GM19397 (cell line): ENCODE data around the gene ZFX.
"Not testable (repeated sequence)": the region's sequence is repeated elsewhere in the genome, so short reads cannot be mapped to it uniquely, and the experiment has no call there.

Experiments
- ATAC-seq: cut with Tn5 transposase; IDR thresholded peaks from one replicate; pipeline ENCODE4 v1.9.1; 2021; ENCODE audit warnings: mild to moderate bottlenecking, moderate library complexity; ENCODE audit not compliant: unreplicated experiment

ZFX gene

GRCh38 chrX:24151513-24151912, 2.0 kb downstream of the ZFX start:
- no peak for ATAC-seq

GRCh38 chrX:24153178-24153795, 3.8 kb downstream of the ZFX start:
- no peak for ATAC-seq

GRCh38 chrX:24153796-24154189, 4.3 kb downstream of the ZFX start:
- no peak for ATAC-seq

GRCh38 chrX:24154490-24155034, 5.0 kb downstream of the ZFX start:
- no peak for ATAC-seq

- ATAC-seq, result not testable (repeated sequence)
These were observed 6.2 kb downstream of the ZFX start for GRCh38 chrX:24155747-24156146.

- no peak for ATAC-seq
These were observed 6.6 kb downstream of the ZFX start for GRCh38 chrX:24156177-24156576.

GRCh38 chrX:24158881-24159280, 9.4 kb downstream of the ZFX start:
- no peak for ATAC-seq

GRCh38 chrX:24166078-24166477, 16.5 kb downstream of the ZFX start:
- ATAC-seq, result no peak

GRCh38 chrX:24167719-24168472, 18.4 kb downstream of the ZFX start:
- no peak for ATAC-seq

- ATAC-seq, result peak; percentile 54
These were observed 19.3 kb downstream of the ZFX start for GRCh38 chrX:24168807-24169206.

GRCh38 chrX:24169211-24169610, 19.7 kb downstream of the ZFX start:
- peak; percentile 45 for ATAC-seq

GRCh38 chrX:24173115-24173847, 23.8 kb downstream of the ZFX start:
- ATAC-seq, result no peak

- ATAC-seq, result no peak
These were observed 25.7 kb downstream of the ZFX start for GRCh38 chrX:24175276-24175675.

GRCh38 chrX:24178441-24178840, 28.9 kb downstream of the ZFX start:
- ATAC-seq, result no peak

- no peak for ATAC-seq
These were observed 34.5 kb downstream of the ZFX start for GRCh38 chrX:24184018-24184417.

- ATAC-seq, result no peak
These were observed 37.0 kb downstream of the ZFX start for GRCh38 chrX:24186483-24186882.

GRCh38 chrX:24186986-24187385, 37.5 kb downstream of the ZFX start:
- no peak for ATAC-seq

GRCh38 chrX:24189490-24189889, 40.0 kb downstream of the ZFX start:
- ATAC-seq, result no peak

- ATAC-seq, result no peak
These were observed 41.1 kb downstream of the ZFX start for GRCh38 chrX:24190500-24191156.

GRCh38 chrX:24196509-24196908, 47.0 kb downstream of the ZFX start:
- ATAC-seq, result no peak

GRCh38 chrX:24198101-24198500, 48.6 kb downstream of the ZFX start:
- no peak for ATAC-seq
